Endothelial cell of umbilical vein (primary cell): Measurements from ENCODE around the gene MYOCD. TPM values are rescaled to one million over a fixed set of nuclear protein-coding genes. Genes with fewer than 3 reads are reported as not detected.

ENCODE experiments used
- BruUV-seq: library from RNA; stranded (reverse); fragments of 400-500 nt; replicated peaks from 2 replicates; lab custom pipeline; 2021; lab: Mats Ljungman, UMichigan
- CTCF ChIA-PET: fragments of 300-600, 350-600 bp; sonication (Branson Sonifier 250); formaldehyde crosslinking; loops from one replicate; lab custom pipeline; 2021; ENCODE audit warnings: antibody characterized with exemption, inconsistent platforms; lab: Charles Lee
- POLR2A ChIA-PET: fragments of 300-600, 350-600 bp; sonication (Branson Sonifier 250); formaldehyde crosslinking; loops from one replicate; lab custom pipeline; 2021; ENCODE audit warnings: antibody characterized with exemption, inconsistent platforms; lab: Charles Lee
- DNase-seq: peaks from one replicate; pipeline ENCODE4 v3.0.0-alpha.2; 2011; ENCODE audit warnings: low read depth, low spot score
- FAIRE-seq: peaks from 2 replicates; lab custom pipeline; 2011; peaks lifted over from hg19 to GRCh38; lab: Jason Lieb, UNC
- H2AFZ ChIP-seq: 2 replicates; pipeline ENCODE4 v1.6.0; 2012; ENCODE audit warnings: low read depth, low read length, control low read depth, inconsistent platforms
- H3K27ac ChIP-seq: 2 replicates; pipeline ENCODE4 v1.5.1; 2011; ENCODE audit warnings: low read depth, mild to moderate bottlenecking, control low read depth, low read length, moderate library complexity; ENCODE audit not compliant: insufficient read depth
- H3K27me3 ChIP-seq, 2 experiments: 2 replicates each; pipeline versions ENCODE4 v1.6.0 to v1.6.1; 2011; ENCODE audit warnings: low read length in 2 of 2, mixed read lengths in 1 of 2; ENCODE audit not compliant: control insufficient read depth in 2 of 2, insufficient read depth in 2 of 2
- H3K36me3 ChIP-seq, 2 experiments: 2 replicates in 1 of 2; 3 replicates in 1 of 2; pipeline ENCODE4 v1.5.1; 2011; ENCODE audit warnings: low read length in 2 of 2, mild to moderate bottlenecking in 1 of 2, moderate library complexity in 1 of 2; ENCODE audit not compliant: control insufficient read depth in 2 of 2, insufficient read depth in 2 of 2; ENCODE audit errors: extremely low read depth in 1 of 2
- H3K4me1 ChIP-seq: 3 replicates; pipeline ENCODE4 v1.5.1; 2011; ENCODE audit warnings: mild to moderate bottlenecking, low read length; ENCODE audit not compliant: control insufficient read depth, insufficient read depth; ENCODE audit errors: extremely low read depth
- H3K4me2 ChIP-seq: 2 replicates; pipeline ENCODE4 v1.6.1; 2011; ENCODE audit warnings: low read length, control low read depth, mixed read lengths; ENCODE audit not compliant: insufficient read depth
- H3K4me3 ChIP-seq, 3 experiments: fragments of 200-600 bp in 1 of 3; sonication (generic), shearing (Covaris generic) in 1 of 3; replicated peaks in 1 of 3; 2 replicates each; pipeline ENCODE4 v1.5.1; 2011 to 2016; ENCODE audit warnings: control low read depth in 3 of 3, low read length in 3 of 3, mild to moderate bottlenecking in 2 of 3, inconsistent platforms in 1 of 3, low read depth in 1 of 3, moderate library complexity in 1 of 3; ENCODE audit not compliant: insufficient read depth in 1 of 3
- H3K79me2 ChIP-seq: 2 replicates; pipeline ENCODE4 v1.6.0; 2012; ENCODE audit warnings: low read length, inconsistent platforms; ENCODE audit not compliant: control insufficient read depth, insufficient read depth
- H3K9ac ChIP-seq: replicated peaks from 2 replicates; pipeline ENCODE3; 2011; ENCODE audit warnings: low read length, control low read depth; ENCODE audit not compliant: insufficient read depth; ENCODE audit errors: extremely low read depth
- H3K9me1 ChIP-seq: replicated peaks from 3 replicates; pipeline ENCODE4 v1.6.0; 2011; ENCODE audit warnings: mild to moderate bottlenecking, low read length; ENCODE audit not compliant: control insufficient read depth, insufficient read depth; ENCODE audit errors: extremely low read depth
- H3K9me3 ChIP-seq: replicated peaks from 2 replicates; pipeline ENCODE4 v1.5.1; 2012; ENCODE audit warnings: low read length, inconsistent platforms; ENCODE audit not compliant: control insufficient read depth, insufficient read depth
- H4K20me1 ChIP-seq: replicated peaks from 2 replicates; pipeline ENCODE3; 2011; ENCODE audit warnings: mild to moderate bottlenecking, low read length; ENCODE audit not compliant: control insufficient read depth, insufficient read depth; ENCODE audit errors: extremely low read depth
- CTCF ChIP-seq, 2 donors: IDR thresholded peaks; 1 replicate in 1 of 2; 2 replicates in 1 of 2; pipeline ENCODE4 v1.5.1; 2011; ENCODE audit warnings: low read length in 2 of 2, mild to moderate bottlenecking in 2 of 2, moderate library complexity in 2 of 2, control low read depth in 1 of 2, inconsistent platforms in 1 of 2, low read depth in 1 of 2; ENCODE audit not compliant: insufficient read depth in 1 of 2; ENCODE audit errors: extremely low read depth in 1 of 2
- EZH2 ChIP-seq: IDR thresholded peaks from 2 replicates; pipeline ENCODE4 v1.6.1; 2012; ENCODE audit warnings: borderline replicate concordance, low read depth, mild to moderate bottlenecking, moderate library complexity, low read length, inconsistent platforms; ENCODE audit not compliant: severe bottlenecking
- FOS ChIP-seq: IDR thresholded peaks from 2 replicates; pipeline ENCODE4 v1.6.1; 2011; ENCODE audit warnings: mild to moderate bottlenecking, low read length, moderate library complexity, borderline replicate concordance; ENCODE audit not compliant: insufficient read depth
- GATA2 ChIP-seq: IDR thresholded peaks from 2 replicates; pipeline ENCODE4 v1.7.0; 2011; ENCODE audit warnings: low read depth, mild to moderate bottlenecking, moderate library complexity, mixed read lengths, low read length; ENCODE audit not compliant: insufficient read length, insufficient read depth
- JUN ChIP-seq: IDR thresholded peaks from 2 replicates; pipeline ENCODE4 v1.6.1; 2011; ENCODE audit warnings: borderline replicate concordance, low read depth; ENCODE audit not compliant: insufficient read length, insufficient read depth
- MAX ChIP-seq: IDR thresholded peaks from 2 replicates; pipeline ENCODE4 v1.6.1; 2011; ENCODE audit not compliant: insufficient read depth, insufficient read length
- MYC ChIP-seq: IDR thresholded peaks from one replicate; pipeline ENCODE4 v1.6.1; 2011; ENCODE audit warnings: mild to moderate bottlenecking, low read depth, low read length
- POLR2A ChIP-seq: IDR thresholded peaks from 2 replicates; pipeline ENCODE4 v1.6.1; 2012; ENCODE audit warnings: low read depth, mild to moderate bottlenecking, control low read depth, low read length
- POLR2AphosphoS5 ChIP-seq: IDR thresholded peaks from 2 replicates; pipeline ENCODE4 v1.6.1; 2012; ENCODE audit warnings: low read depth, mild to moderate bottlenecking, control low read depth, low read length, moderate library complexity; ENCODE audit not compliant: insufficient read depth
- dilution Hi-C: fragments of 300-500 bp; cut with MboI; formaldehyde crosslinking; loops from one replicate; pipeline ENCODE4 v1.15.0; 2019; ENCODE audit warnings: low sequenced_read_pairs; ENCODE audit not compliant: extremely low pct_ligation_motif_present
- intact Hi-C: fragments of 100-400 bp; cut with micrococcal nuclease; formaldehyde crosslinking; loops from one replicate; pipeline ENCODE4 v1.10.0; 2022
- polyA plus RNA-seq, 4 experiments: library from polyadenylated mRNA; depleted of rRNA in 3 of 4; stranded (reverse) in 3 of 4; unstranded in 1 of 4; fragments of >200 nt; gene quantifications; 2 replicates each; pipeline versions ENCODE4 v1.2.1 to v1.2.3, GENCODE V29; 2011 to 2012; ENCODE audit warnings: missing spikeins in 1 of 4
- total RNA-seq: library from RNA; stranded (reverse); gene quantifications from 2 replicates; pipeline ENCODE4 v1.2.3, GENCODE V29; 2021

The MYOCD gene
- total and polyA plus RNA-seq, 2 donors (not counting 3 experiments of a cell fraction or from before 2014, with no cell fraction given), result not detected

- Histone ChIP-seq H3K79me2 (no peaks in the 10 kb centered on the region), H3K4me2 (no peak overlapping the region), H3K4me3 (no peak overlapping the region), H4K20me1 (no peaks in the 10 kb centered on the region), H3K9ac (no peak overlapping the region), H3K27ac (no peak overlapping the region), H3K9me1 (no peaks in the 10 kb centered on the region), H3K36me3 (no peaks in the 10 kb centered on the region), H3K27me3 (no peaks in the 10 kb centered on the region), H2AFZ (no peak overlapping the region), H3K9me3 (no peaks in the 10 kb centered on the region), H3K4me1 (no peaks in the 10 kb centered on the region)
- no peak for TF ChIP-seq MAX
- TF ChIP-seq MYC, result no peak
- TF ChIP-seq JUN, result no peak
- no peak for TF ChIP-seq POLR2A
- no TSS peak for BruUV-seq
- DNase-seq (no peak), FAIRE-seq (no peak)
- ChIA-PET CTCF (no interaction called here), POLR2A (no interaction called here)
- intact Hi-C loops, result no loop called here
- dilution Hi-C loops, result no loop called here
These were observed 14.8 kb downstream of the MYOCD start for GRCh38 chr17:12680407-12680897.

DNA sequence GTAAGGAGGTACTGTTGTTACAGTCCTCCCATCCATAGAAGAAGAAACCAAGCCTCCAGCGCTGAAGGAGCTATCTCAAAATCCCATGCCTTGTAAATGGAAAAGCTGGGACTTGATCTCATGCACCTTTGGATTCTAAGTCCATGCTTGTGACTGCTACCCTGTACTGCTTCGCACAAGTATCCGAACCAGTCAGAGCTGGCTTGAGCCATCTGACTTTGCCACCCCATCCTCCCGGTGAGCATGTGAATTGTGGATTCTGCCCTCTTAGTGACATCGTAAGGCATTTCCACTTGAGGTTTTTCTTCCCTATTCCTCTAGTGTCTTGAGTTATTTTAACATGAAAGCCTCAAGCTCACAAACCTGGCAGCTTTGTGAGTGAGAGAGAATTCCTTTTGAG lies 15.3 kb downstream of the MYOCD start:
- Histone ChIP-seq H3K9me3 (no peaks in the 10 kb centered on the region), H3K9ac (no peak overlapping the region), H3K27me3 (no peaks in the 10 kb centered on the region), H2AFZ (no peak overlapping the region), H3K4me2 (no peak overlapping the region), H3K9me1 (no peaks in the 10 kb centered on the region), H3K4me1 (no peaks in the 10 kb centered on the region), H3K4me3 (no peak overlapping the region), H3K27ac (no peak overlapping the region), H4K20me1 (no peaks in the 10 kb centered on the region), H3K36me3 (no peaks in the 10 kb centered on the region), H3K79me2 (no peaks in the 10 kb centered on the region)
- ChIA-PET CTCF (no interaction called here), POLR2A (no interaction called here)
- FAIRE-seq, result no peak
- no peak for DNase-seq
- TF ChIP-seq POLR2AphosphoS5 (no peak), MAX (no peak), FOS (no peak), GATA2 (no peak), CTCF (IDR thresholded peaks at IDR 0.05; ENCODE audit: extremely low read depth in 1 of 2, insufficient read depth in 1 of 2, low read depth in 1 of 2, low read length in 2 of 2) (no peak), EZH2 (no peak), MYC (no peak), POLR2A (no peak)
- intact Hi-C loops (no loop called here), dilution Hi-C loops (no loop called here)
- no TSS peak for BruUV-seq
